Smooth muscle cell (in vitro differentiated cells): ENCODE measurements around the gene AGAP1. TPM values are rescaled to one million over a fixed set of nuclear protein-coding genes. Genes with fewer than 3 reads are reported as not detected.

ENCODE experiments used
- DNase-seq: peaks from one replicate; lab custom pipeline; 2025; ENCODE audit not compliant: unreplicated experiment; lab: John Stamatoyannopoulos, UW
- H2AFZ ChIP-seq: fragments of 200-600 bp; sonication (generic); 2 replicates; pipeline ENCODE4 v1.6.0; 2016; ENCODE audit warnings: antibody characterized with exemption, low read depth, mild to moderate bottlenecking
- H3F3A ChIP-seq: fragments of 200-600 bp; sonication (generic); 2 replicates; pipeline ENCODE4 v1.6.0; 2017; ENCODE audit warnings: antibody characterized with exemption, low read depth
- H3K27ac ChIP-seq: fragments of 200-600 bp; sonication (generic); 2 replicates; pipeline ENCODE4 v1.5.1; 2016; ENCODE audit warnings: low read depth, mild to moderate bottlenecking
- H3K27me3 ChIP-seq: fragments of 200-600 bp; sonication (generic); 2 replicates; pipeline ENCODE4 v1.6.1; 2016; ENCODE audit warnings: low read depth, mild to moderate bottlenecking
- H3K36me3 ChIP-seq: fragments of 200-600 bp; sonication (generic); 2 replicates; pipeline ENCODE4 v1.5.1; 2016; ENCODE audit warnings: low read depth
- H3K4me1 ChIP-seq: fragments of 200-600 bp; sonication (generic); 2 replicates; pipeline ENCODE4 v1.5.1; 2016; ENCODE audit warnings: low read depth
- H3K4me2 ChIP-seq: fragments of 200-600 bp; sonication (generic); 2 replicates; pipeline ENCODE4 v1.6.0; 2016; ENCODE audit warnings: mild to moderate bottlenecking
- H3K4me3 ChIP-seq: fragments of 200-600 bp; sonication (generic); 2 replicates; pipeline ENCODE4 v1.5.1; 2016; ENCODE audit warnings: mild to moderate bottlenecking
- H3K79me2 ChIP-seq: fragments of 200-600 bp; sonication (generic); 2 replicates; pipeline ENCODE4 v1.6.0; 2016; ENCODE audit warnings: low read depth, mild to moderate bottlenecking
- H3K9ac ChIP-seq: fragments of 200-600 bp; sonication (generic); 2 replicates; pipeline ENCODE4 v1.6.0; 2016; ENCODE audit warnings: low read depth
- H3K9me3 ChIP-seq: fragments of 200-600 bp; sonication (generic); replicated peaks from 2 replicates; pipeline ENCODE4 v1.5.1; 2016; ENCODE audit warnings: low read depth
- H4K20me1 ChIP-seq: fragments of 200-600 bp; sonication (generic); 2 replicates; pipeline ENCODE4 v1.6.0; 2016; ENCODE audit warnings: low read depth
- CTCF ChIP-seq: fragments of 200-600 bp; sonication (generic); IDR thresholded peaks from 2 replicates; pipeline ENCODE4 v1.5.1; 2017; ENCODE audit warnings: borderline replicate concordance, mild to moderate bottlenecking, antibody characterized with exemption; ENCODE audit not compliant: insufficient read depth, poor library complexity, severe bottlenecking
- WGBS: methylation state at CpG from one replicate; pipeline ENCODE4 v1.1.7; 2016; ENCODE audit warnings: low lambda C conversion rate; 5-methylcytosine and 5-hydroxymethylcytosine counted together
- polyA plus RNA-seq: library from polyadenylated mRNA; unstranded; fragments of >200 nt; fragmentation: Nextera tagmentation; extraction: Ambion mirVana; gene quantifications from 2 replicates; pipeline ENCODE4 v1.2.1, GENCODE V29; 2016
- total RNA-seq: library from RNA; depleted of rRNA; stranded (reverse); fragments of >200 nt; gene quantifications from 2 replicates; pipeline ENCODE4 v1.2.3, GENCODE V29; 2014

AGAP1 gene
- total and polyA plus RNA-seq, 2 experiments from 2014 or later: 3.9 to 9.8 TPM

GRCh38 chr2:235701206-235701981 lies 207.6 kb downstream of the AGAP1 start:
- 69% methylated on average over 13 of the region's 13 CpGs for WGBS
- H2AFZ ChIP-seq: no peak overlapping the region
- H3K4me1 ChIP-seq: peaks cover 8% of the 10 kb centered on the region
- H3K27me3 ChIP-seq: no peaks in the 10 kb centered on the region
- no peaks in the 10 kb centered on the region for H3K36me3 ChIP-seq
- peaks cover 96% of the 10 kb centered on the region for H4K20me1 ChIP-seq
- peaks cover 32% of the 10 kb centered on the region for H3K79me2 ChIP-seq
- no peak for DNase-seq
- no peak for TF ChIP-seq CTCF
- no peak overlapping the region for H3K9ac ChIP-seq
- no peaks in the 10 kb centered on the region for H3K9me3 ChIP-seq
- H3K27ac ChIP-seq: no peak overlapping the region
- H3F3A ChIP-seq: peaks cover 3% of the 10 kb centered on the region
- H3K4me2 ChIP-seq: peak overlapping the region; percentile 41
- no peak overlapping the region for H3K4me3 ChIP-seq

DNA sequence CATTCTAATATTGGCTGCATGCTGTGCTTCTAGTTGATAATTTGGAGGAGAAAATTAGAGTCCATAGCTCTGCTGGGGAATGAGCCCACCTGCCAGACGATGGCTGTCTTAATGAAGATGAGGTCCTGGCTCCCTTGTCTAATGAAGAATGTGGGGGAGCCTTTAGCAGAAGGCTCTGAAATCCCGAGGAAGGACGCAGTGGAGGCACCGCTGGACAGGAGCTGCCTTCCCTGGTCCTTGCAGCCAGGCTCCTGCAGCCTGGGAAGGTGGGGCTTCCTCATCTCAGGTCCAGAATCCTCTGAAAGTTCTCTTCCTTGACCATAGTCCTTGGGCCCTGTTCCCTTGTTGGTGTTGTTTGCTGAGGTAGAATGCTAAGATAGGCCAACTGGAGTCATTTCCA lies 208.3 kb downstream of the AGAP1 start:
- Histone ChIP-seq H4K20me1 (peaks cover 96% of the 10 kb centered on the region), H3K36me3 (no peaks in the 10 kb centered on the region), H3K4me1 (peaks cover 8% of the 10 kb centered on the region), H3K79me2 (peaks cover 26% of the 10 kb centered on the region), H3K27me3 (no peaks in the 10 kb centered on the region), H3K9me3 (no peaks in the 10 kb centered on the region), H3K9ac (no peak overlapping the region), H2AFZ (no peak overlapping the region), H3F3A (peaks cover 3% of the 10 kb centered on the region), H3K27ac (no peak overlapping the region), H3K4me3 (no peak overlapping the region), H3K4me2 (no peak overlapping the region)
- WGBS: 88% methylated on average over 4 of the region's 4 CpGs
- no peak for TF ChIP-seq CTCF
- no peak for DNase-seq

- Histone ChIP-seq H3F3A (peaks cover 3% of the 10 kb centered on the region), H3K4me1 (peaks cover 8% of the 10 kb centered on the region), H4K20me1 (peaks cover 95% of the 10 kb centered on the region), H3K4me3 (no peak overlapping the region), H3K27ac (no peak overlapping the region), H3K27me3 (no peaks in the 10 kb centered on the region), H3K9me3 (no peaks in the 10 kb centered on the region), H3K36me3 (no peaks in the 10 kb centered on the region), H2AFZ (no peak overlapping the region), H3K79me2 (peaks cover 13% of the 10 kb centered on the region), H3K4me2 (no peak overlapping the region), H3K9ac (no peak overlapping the region)
- no peak for DNase-seq
- 94% methylated on average over 10 of the region's 10 CpGs for WGBS
- TF ChIP-seq CTCF: no peak
These were observed 210.0 kb downstream of the AGAP1 start for GRCh38 chr2:235703711-235704295.
